Skeletal muscle tissue (tissue), 4 donors: ENCODE measurements around the gene SRGAP3. TPM values are rescaled to one million over a fixed set of nuclear protein-coding genes. Genes with fewer than 3 reads are reported as not detected.

Experiments used
- H3K27ac ChIP-seq: one replicate; pipeline ENCODE4 v1.7.0; 2013; ENCODE audit warnings: mild to moderate bottlenecking, low read depth, low read length, inconsistent platforms
- H3K27me3 ChIP-seq, 3 donors: one replicate each; pipeline ENCODE4 v1.7.0; 2013; ENCODE audit warnings: low read length in 3 of 3; ENCODE audit not compliant: control insufficient read depth in 3 of 3, insufficient read depth in 3 of 3
- H3K36me3 ChIP-seq, 3 donors: one replicate each; pipeline ENCODE4 v1.7.0; 2013; ENCODE audit warnings: low read length in 3 of 3; ENCODE audit not compliant: control insufficient read depth in 3 of 3, insufficient read depth in 3 of 3
- H3K4me1 ChIP-seq, 3 donors: one replicate each; pipeline ENCODE4 v1.7.0; 2013; ENCODE audit warnings: low read length in 3 of 3, mild to moderate bottlenecking in 3 of 3; ENCODE audit not compliant: control insufficient read depth in 3 of 3, insufficient read depth in 3 of 3
- H3K4me3 ChIP-seq, 3 donors: one replicate each; pipeline ENCODE4 v1.7.0; 2013; ENCODE audit warnings: low read length in 3 of 3
- H3K9ac ChIP-seq, 3 donors: one replicate each; pipeline ENCODE4 v1.7.0; 2013; ENCODE audit warnings: low read length in 3 of 3, mild to moderate bottlenecking in 3 of 3, moderate library complexity in 2 of 3, low read depth in 1 of 3
- H3K9me3 ChIP-seq, 3 donors: one replicate each; pipeline ENCODE4 v1.7.0; 2013; ENCODE audit warnings: low read length in 3 of 3; ENCODE audit not compliant: control insufficient read depth in 3 of 3
- total RNA-seq: library from RNA; depleted of rRNA; stranded (reverse); fragments of >200 nt; gene quantifications from one replicate; pipeline ENCODE4 v1.2.3, GENCODE V29; 2014
- donor health status: Osteomylitis.

The SRGAP3 gene
- total RNA-seq, 1 donor from 2014 or later: 15.7 TPM

- H3K27ac ChIP-seq: no peak overlapping the region
- H3K36me3 ChIP-seq: no peaks in the 10 kb centered on the region
- H3K9me3 ChIP-seq: no peaks in the 10 kb centered on the region
- no peaks in the 10 kb centered on the region for H3K27me3 ChIP-seq
- no peak overlapping the region for H3K4me3 ChIP-seq
- peaks cover 0 to 3% (median 0%) of the 10 kb centered on the region in 3 donors for H3K4me1 ChIP-seq
- H3K9ac ChIP-seq: no peak overlapping the region
These were observed 43.2 kb downstream of the SRGAP3 start for GRCh38 chr3:9206287-9206686.

DNA sequence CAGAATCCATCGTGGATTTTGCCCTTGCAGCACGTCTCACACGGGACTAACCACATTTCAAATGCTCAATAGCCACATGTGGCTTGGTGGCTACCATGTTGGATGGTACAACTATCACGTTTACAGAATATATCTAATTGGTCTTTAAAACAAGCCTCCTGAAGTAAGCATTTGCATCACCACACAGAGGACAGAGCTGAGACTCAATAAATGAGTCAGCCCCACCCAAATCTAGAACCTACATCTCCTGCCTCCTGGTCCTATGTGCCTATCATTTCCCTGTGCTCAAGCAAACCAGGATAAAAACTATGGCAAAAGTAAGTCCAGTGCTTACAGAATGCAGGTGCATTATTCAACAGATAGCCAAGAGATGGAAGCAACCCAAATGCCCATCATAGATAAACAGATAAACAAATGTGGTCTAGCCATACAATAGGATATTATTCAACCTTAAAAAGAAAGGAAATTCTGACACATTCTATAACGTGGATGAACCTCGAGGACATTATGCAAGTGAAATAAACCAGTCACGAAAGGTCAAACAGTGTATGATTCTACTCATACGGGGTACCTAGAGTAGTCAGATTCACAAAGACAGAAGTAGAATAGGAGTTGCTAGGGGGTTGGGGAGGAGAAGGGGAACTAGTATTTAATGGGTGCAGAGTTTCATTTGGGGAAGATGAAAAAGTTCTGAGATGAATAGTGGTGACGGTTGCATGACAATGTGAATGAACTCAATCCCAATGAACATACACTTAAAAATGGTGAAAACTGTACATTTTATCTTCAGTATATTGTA is 43.9 kb downstream of the SRGAP3 start:
- no peak overlapping the region for H3K27ac ChIP-seq
- no peaks in the 10 kb centered on the region for H3K9me3 ChIP-seq
- H3K27me3 ChIP-seq: no peaks in the 10 kb centered on the region
- no peak overlapping the region for H3K9ac ChIP-seq
- H3K4me3 ChIP-seq: no peak overlapping the region
- H3K36me3 ChIP-seq: no peaks in the 10 kb centered on the region
- H3K4me1 ChIP-seq: peaks cover 0 to 3% (median 3%) of the 10 kb centered on the region in 3 donors

DNA sequence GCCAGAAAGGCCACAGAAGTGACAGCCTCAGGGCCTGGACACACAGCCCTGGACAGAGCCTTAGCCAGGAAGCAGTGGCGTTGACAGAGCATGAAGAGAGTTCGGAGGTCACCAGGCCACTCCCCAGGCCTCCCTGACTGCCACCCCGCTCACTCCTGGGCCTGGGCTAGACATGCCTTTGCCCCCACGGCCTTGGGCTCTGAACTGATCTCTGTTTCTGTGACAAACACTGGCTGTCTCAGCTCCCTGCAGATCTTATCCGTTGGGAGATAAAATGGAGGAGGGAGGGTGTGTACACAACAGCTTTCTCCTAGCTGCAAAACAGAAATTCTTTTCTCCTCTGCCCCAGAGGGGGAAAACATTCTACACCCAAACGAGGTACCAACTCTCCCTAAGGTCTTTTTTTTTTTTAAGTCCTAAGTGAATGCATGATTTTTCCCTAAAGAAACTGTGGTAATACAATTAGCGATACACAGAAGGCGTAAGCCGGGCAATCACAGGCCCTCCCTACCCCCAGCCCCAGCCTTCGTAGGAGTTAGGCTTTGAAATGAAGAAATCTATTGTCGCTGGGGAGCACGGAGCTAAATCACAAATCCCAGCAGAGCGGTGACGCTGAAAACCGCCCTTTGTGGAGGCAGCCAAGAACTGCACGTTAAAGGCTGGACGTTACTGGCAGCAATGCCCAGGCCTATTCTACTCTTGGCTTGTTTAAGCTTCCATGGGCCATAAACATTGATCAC is 45.0 kb downstream of the SRGAP3 start:
- Histone ChIP-seq H3K9ac (no peak overlapping the region), H3K36me3 (no peaks in the 10 kb centered on the region), H3K27ac (no peak overlapping the region), H3K4me1 (peaks cover 0 to 6% (median 3%) of the 10 kb centered on the region in 3 donors), H3K9me3 (no peaks in the 10 kb centered on the region), H3K4me3 (no peak overlapping the region), H3K27me3 (no peaks in the 10 kb centered on the region)

DNA sequence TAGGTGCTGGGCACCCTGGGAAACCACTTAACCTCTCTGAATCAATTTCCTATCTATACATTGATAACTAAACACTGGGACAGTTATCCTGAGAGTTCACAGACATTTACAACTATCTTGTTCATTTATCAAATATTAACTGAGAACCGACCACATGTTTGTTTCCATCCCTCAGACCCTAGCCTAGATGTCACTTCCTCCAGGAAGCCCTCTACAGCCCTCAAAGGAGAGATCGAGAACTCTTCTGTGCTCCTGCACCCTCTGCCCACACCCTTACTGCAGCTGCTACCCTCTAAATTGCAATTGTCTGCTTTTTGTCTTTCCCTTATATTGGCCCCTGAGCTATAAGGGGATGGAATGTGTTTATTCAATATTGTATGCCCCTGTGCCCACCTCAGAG is 46.1 kb downstream of the SRGAP3 start:
- Histone ChIP-seq H3K36me3 (no peaks in the 10 kb centered on the region), H3K9me3 (no peaks in the 10 kb centered on the region), H3K4me3 (no peak overlapping the region), H3K27ac (no peak overlapping the region), H3K9ac (no peak overlapping the region), H3K27me3 (no peaks in the 10 kb centered on the region), H3K4me1 (peaks cover 0 to 6% (median 6%) of the 10 kb centered on the region in 3 donors)

DNA sequence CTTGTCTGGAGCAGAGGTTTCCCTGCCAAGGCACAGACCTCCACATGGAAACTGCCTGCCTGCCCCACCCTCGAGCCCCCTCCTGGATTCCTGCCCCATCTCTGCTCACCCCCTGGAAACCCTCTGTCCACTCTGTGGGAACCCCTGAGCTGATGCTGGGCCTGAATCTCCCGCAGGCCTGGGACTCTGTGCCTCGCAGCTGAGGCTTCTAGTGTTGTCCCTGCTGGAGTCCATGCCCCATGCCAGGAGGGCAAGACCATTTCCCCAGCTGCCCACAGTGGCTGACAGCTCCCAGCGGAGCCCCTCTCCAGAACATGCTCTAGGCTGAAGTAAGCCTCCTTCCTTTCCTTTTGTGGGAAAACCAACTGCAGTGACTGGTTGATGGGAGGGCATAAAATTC is 46.9 kb downstream of the SRGAP3 start:
- Histone ChIP-seq H3K9me3 (no peaks in the 10 kb centered on the region), H3K36me3 (no peaks in the 10 kb centered on the region), H3K9ac (no peak overlapping the region), H3K4me1 (peaks cover 0 to 6% (median 6%) of the 10 kb centered on the region in 3 donors), H3K27me3 (no peaks in the 10 kb centered on the region), H3K4me3 (no peak overlapping the region), H3K27ac (no peak overlapping the region)

DNA sequence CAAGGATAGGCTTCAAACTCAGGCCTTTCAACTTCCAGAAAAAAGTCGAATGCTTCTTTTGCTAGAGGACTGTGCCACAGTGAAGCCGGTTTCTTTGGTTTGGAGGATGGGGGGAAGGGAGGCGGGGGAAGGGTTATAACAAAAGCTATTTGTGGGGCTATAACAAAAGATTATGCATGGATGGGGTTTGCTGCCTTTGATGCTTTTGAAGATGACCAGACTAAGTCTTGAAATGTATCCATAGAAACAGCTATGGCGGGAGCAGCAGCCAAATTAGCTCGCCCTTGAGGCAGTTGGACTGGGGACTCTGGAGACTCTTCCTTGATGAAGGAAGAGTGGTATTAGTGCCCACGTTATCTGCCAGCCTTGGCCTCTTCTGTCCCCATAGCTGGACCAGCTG is 47.5 kb downstream of the SRGAP3 start:
- no peak overlapping the region for H3K4me3 ChIP-seq
- no peaks in the 10 kb centered on the region for H3K36me3 ChIP-seq
- H3K9me3 ChIP-seq: no peaks in the 10 kb centered on the region
- no peaks in the 10 kb centered on the region for H3K27me3 ChIP-seq
- no peak overlapping the region for H3K9ac ChIP-seq
- no peak overlapping the region for H3K27ac ChIP-seq
- peaks cover 0 to 6% (median 6%) of the 10 kb centered on the region in 3 donors for H3K4me1 ChIP-seq

DNA sequence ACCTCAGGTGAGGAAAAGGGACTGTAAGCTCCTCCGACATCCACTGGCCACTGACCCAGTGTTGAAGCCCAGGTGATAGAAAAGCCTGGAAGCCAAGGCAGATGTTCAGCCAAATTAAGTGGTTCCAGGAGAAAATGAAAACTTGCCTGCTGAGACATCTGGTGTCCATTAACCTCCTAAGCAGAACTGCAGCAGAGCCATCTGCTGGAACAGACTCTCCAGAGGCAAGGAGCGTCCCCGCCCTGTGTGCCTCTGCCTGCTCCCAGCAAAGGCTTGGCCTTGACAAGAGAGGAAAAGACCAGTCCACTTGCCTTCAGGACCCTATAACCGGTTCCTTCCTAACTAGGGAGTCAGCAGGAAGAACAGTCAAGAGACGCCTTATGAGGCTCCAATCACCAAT is 48.2 kb downstream of the SRGAP3 start:
- Histone ChIP-seq H3K9me3 (no peaks in the 10 kb centered on the region), H3K36me3 (no peaks in the 10 kb centered on the region), H3K27me3 (no peaks in the 10 kb centered on the region), H3K27ac (no peak overlapping the region), H3K9ac (no peak overlapping the region), H3K4me3 (no peak overlapping the region), H3K4me1 (peaks cover 0 to 6% (median 3%) of the 10 kb centered on the region in 3 donors)

DNA sequence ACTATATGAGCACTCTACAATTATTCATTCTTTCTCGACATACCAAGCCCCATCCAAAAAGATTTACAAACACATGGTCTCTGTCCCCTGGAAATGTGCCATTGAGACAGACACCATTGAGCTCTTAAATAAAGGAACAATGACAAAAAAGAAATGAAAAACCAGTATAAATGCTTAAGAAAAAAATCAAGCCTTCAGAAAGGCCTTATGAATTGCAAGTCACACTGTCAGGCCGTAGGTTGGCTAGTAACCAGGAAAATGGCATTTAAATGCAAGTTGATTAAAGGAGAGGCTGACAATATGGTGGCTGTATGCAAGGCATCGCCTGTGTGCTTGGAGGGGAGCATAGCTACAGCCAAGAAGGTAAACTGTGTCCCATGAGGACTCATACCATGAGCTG is 49.7 kb downstream of the SRGAP3 start:
- Histone ChIP-seq H3K36me3 (no peaks in the 10 kb centered on the region), H3K27me3 (no peaks in the 10 kb centered on the region), H3K27ac (no peak overlapping the region), H3K9me3 (no peaks in the 10 kb centered on the region), H3K4me3 (no peak overlapping the region), H3K4me1 (peaks cover 0 to 6% (median 3%) of the 10 kb centered on the region in 3 donors), H3K9ac (no peak overlapping the region)

GRCh38 chr3:9198899-9199335 is 50.5 kb downstream of the SRGAP3 start:
- Histone ChIP-seq H3K4me3 (no peak overlapping the region), H3K9ac (no peak overlapping the region), H3K36me3 (no peaks in the 10 kb centered on the region), H3K27me3 (no peaks in the 10 kb centered on the region), H3K27ac (no peak overlapping the region), H3K4me1 (peaks cover 0 to 6% (median 3%) of the 10 kb centered on the region in 3 donors), H3K9me3 (no peaks in the 10 kb centered on the region)

DNA sequence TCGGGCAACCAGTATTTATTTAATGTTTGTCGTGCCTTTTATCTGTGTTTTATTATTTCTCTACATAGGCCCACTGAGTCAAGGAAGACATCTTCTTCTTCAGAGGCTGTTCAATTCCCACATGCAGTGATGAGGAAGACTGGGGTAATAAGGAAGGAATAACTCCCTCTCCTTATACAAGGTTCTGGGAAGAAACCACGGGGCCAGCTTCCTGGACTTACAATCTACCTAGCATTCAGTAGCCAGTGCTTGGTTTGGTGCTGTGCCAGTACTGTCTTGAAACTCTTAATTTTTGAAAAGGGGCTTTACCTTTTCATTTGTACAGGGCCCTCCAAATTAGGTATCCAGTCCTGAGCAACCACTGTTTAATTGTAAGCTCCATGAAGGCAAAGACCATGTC is 51.2 kb downstream of the SRGAP3 start:
- Histone ChIP-seq H3K9me3 (no peaks in the 10 kb centered on the region), H3K27ac (no peak overlapping the region), H3K27me3 (no peaks in the 10 kb centered on the region), H3K9ac (no peak overlapping the region), H3K36me3 (no peaks in the 10 kb centered on the region), H3K4me1 (peaks cover 0 to 6% (median 3%) of the 10 kb centered on the region in 3 donors), H3K4me3 (no peak overlapping the region)
